ENCODE measurements around the gene MYBPC3.

DNA sequence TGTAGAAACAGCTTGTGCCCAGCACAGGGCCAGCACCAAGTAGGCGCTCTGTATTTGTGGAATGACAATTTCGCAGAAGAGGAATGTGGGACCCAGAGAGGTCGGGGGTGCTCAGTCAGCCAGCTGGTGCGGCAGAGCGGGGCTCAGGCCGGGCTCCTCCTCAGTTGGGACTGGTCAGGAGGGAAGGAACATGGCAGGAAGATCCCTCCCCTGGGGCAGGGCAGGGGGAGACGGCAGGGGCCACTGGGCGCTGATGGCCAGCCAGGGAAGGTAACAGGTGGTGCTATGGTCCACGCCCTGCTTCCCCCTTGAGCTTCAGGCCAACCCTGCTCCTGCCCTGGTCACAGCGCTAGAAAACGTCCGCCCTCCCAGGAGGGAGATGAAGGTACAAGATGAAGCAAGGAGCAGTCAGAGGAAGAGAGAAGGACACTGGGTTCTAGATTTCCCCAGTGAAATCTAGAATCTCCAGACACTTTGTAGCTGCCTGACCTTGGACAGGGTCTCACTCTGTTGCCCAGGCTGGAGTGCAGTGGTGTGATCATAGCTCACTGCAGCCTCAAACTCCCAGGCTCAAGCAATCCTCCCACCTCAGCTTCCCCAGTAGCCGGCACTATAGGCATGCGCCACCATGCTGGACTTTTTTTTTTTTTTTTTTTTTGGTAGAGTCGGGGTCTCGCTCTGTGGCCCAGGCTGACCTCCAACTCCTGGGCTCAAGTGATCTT lies 39.4 kb upstream of the MYBPC3 start:
- TF ChIP-seq, protein P1, sequence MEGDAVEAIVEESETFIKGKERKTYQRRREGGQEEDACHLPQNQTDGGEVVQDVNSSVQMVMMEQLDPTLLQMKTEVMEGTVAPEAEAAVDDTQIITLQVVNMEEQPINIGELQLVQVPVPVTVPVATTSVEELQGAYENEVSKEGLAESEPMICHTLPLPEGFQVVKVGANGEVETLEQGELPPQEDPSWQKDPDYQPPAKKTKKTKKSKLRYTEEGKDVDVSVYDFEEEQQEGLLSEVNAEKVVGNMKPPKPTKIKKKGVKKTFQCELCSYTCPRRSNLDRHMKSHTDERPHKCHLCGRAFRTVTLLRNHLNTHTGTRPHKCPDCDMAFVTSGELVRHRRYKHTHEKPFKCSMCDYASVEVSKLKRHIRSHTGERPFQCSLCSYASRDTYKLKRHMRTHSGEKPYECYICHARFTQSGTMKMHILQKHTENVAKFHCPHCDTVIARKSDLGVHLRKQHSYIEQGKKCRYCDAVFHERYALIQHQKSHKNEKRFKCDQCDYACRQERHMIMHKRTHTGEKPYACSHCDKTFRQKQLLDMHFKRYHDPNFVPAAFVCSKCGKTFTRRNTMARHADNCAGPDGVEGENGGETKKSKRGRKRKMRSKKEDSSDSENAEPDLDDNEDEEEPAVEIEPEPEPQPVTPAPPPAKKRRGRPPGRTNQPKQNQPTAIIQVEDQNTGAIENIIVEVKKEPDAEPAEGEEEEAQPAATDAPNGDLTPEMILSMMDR (IDR thresholded peaks at IDR 0.05), result no peak
- TF ChIP-seq POLR2AphosphoS5 (IDR thresholded peaks at IDR 0.05) (no peak), POLR2A (IDR thresholded peaks at IDR 0.05; ENCODE audit: low read depth) (no peak), EP300 (IDR thresholded peaks at IDR 0.05) (no peak)
